Neural progenitor cell (in vitro differentiated cells): ENCODE results near the gene FGF9. TPM values are rescaled to one million over a fixed set of nuclear protein-coding genes. Genes with fewer than 3 reads are reported as not detected.

ENCODE experiments used
- DNase-seq: peaks from one replicate; pipeline ENCODE4 v3.0.0-alpha.2; 2016; ENCODE audit warnings: low spot score
- H2AFZ ChIP-seq: fragments of 200-600 bp; sonication (generic); replicated peaks from 2 replicates; pipeline ENCODE4 v1.6.1; 2016; ENCODE audit warnings: antibody characterized with exemption
- H3F3A ChIP-seq: fragments of 200-600 bp; sonication (generic); 2 replicates; pipeline ENCODE4 v1.6.1; 2016; ENCODE audit warnings: antibody characterized with exemption, low read depth
- H3K27ac ChIP-seq: fragments of 200-600 bp; sonication (generic); 2 replicates; pipeline ENCODE4 v1.5.1; 2016; ENCODE audit warnings: mild to moderate bottlenecking
- H3K27me3 ChIP-seq: fragments of 200-600 bp; sonication (generic); 2 replicates; pipeline ENCODE4 v1.6.1; 2016; ENCODE audit warnings: mild to moderate bottlenecking, moderate library complexity
- H3K36me3 ChIP-seq: fragments of 200-600 bp; sonication (generic); 2 replicates; pipeline ENCODE4 v1.5.1; 2016
- H3K4me1 ChIP-seq: fragments of 200-600 bp; sonication (generic); 2 replicates; pipeline ENCODE4 v1.6.1; 2016; ENCODE audit warnings: mixed run types
- H3K4me2 ChIP-seq: fragments of 200-600 bp; sonication (generic); 2 replicates; pipeline ENCODE4 v1.6.1; 2016
- H3K4me3 ChIP-seq: fragments of 200-600 bp; sonication (generic); 2 replicates; pipeline ENCODE4 v1.5.1; 2016
- H3K79me2 ChIP-seq: fragments of 200-600 bp; sonication (generic); 2 replicates; pipeline ENCODE4 v1.6.1; 2016; ENCODE audit warnings: low read depth
- H3K9ac ChIP-seq: fragments of 200-600 bp; sonication (generic); 2 replicates; pipeline ENCODE4 v1.6.1; 2016
- H3K9me3 ChIP-seq: fragments of 200-600 bp; sonication (generic); 2 replicates; pipeline ENCODE4 v1.5.1; 2016; ENCODE audit warnings: low read depth
- H4K20me1 ChIP-seq: fragments of 200-600 bp; sonication (generic); 2 replicates; pipeline ENCODE4 v1.6.1; 2016; ENCODE audit warnings: low read depth
- H3K27ac Mint-ChIP-seq: 3 replicates; pipeline ENCODE4 v1.8.0; 2021; ENCODE audit warnings: mixed read lengths
- H3K27me3 Mint-ChIP-seq: 2 replicates; pipeline ENCODE4 v1.8.0; 2022; ENCODE audit warnings: low read depth, mild to moderate bottlenecking, inconsistent platforms, moderate library complexity, mixed read lengths; ENCODE audit not compliant: insufficient read depth
- H3K36me3 Mint-ChIP-seq: 3 replicates; pipeline ENCODE4 v1.8.0; 2021; ENCODE audit warnings: mixed read lengths
- H3K4me1 Mint-ChIP-seq: 3 replicates; pipeline ENCODE4 v1.8.0; 2021; ENCODE audit warnings: mixed read lengths
- H3K4me3 Mint-ChIP-seq: 3 replicates; pipeline ENCODE4 v1.8.0; 2021; ENCODE audit warnings: mild to moderate bottlenecking, moderate library complexity, mixed read lengths
- H3K9me3 Mint-ChIP-seq: 3 replicates; pipeline ENCODE4 v1.8.0; 2020; ENCODE audit warnings: mixed read lengths
- EZH2 ChIP-seq: fragments of 200-600 bp; sonication (generic); IDR thresholded peaks from 2 replicates; pipeline ENCODE4 v1.6.1; 2017; ENCODE audit warnings: antibody characterized with exemption, mild to moderate bottlenecking, moderate library complexity
- EZH2phosphoT487 ChIP-seq: fragments of 200-600 bp; sonication (generic); IDR thresholded peaks from 2 replicates; pipeline ENCODE4 v1.6.1; 2017; ENCODE audit warnings: antibody characterized with exemption
- total RNA-seq: library from RNA; depleted of rRNA; stranded (reverse); fragments of >200 nt; gene quantifications from 2 replicates; pipeline ENCODE4 v1.2.3, GENCODE V29; 2015; ENCODE audit warnings: low replicate concordance
- TF ChIP-seq, protein P1 (sequence below): fragments of 200-600 bp; sonication (generic); IDR thresholded peaks from 2 replicates; pipeline ENCODE4 v1.5.1; 2017; ENCODE audit warnings: antibody characterized with exemption, mild to moderate bottlenecking

FGF9 gene
- total RNA-seq, 1 donor from 2014 or later: 2.1 TPM

DNA sequence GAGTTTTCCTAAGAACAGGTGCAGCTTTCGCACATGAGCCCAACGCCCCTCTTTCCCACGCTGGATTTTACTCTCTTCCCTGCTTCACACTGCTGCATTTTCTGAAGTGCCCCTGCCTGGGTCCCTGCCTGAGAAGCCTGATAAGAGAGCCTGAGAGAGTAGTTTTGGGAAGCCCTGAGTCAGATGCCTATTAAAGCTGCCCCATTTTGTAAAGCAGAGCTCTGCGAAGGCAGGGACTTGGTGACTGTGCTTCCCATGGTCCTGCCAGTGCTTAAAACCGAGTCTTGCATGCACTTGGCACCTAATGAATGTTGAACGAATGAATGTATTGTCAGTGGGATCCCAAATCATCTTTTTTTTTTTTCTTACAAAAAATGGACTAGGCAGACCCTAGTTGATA lies 18.2 kb downstream of the FGF9 start:
- H3K9me3 Mint-ChIP-seq: no peaks in the 10 kb centered on the region
- TF ChIP-seq, protein P1, sequence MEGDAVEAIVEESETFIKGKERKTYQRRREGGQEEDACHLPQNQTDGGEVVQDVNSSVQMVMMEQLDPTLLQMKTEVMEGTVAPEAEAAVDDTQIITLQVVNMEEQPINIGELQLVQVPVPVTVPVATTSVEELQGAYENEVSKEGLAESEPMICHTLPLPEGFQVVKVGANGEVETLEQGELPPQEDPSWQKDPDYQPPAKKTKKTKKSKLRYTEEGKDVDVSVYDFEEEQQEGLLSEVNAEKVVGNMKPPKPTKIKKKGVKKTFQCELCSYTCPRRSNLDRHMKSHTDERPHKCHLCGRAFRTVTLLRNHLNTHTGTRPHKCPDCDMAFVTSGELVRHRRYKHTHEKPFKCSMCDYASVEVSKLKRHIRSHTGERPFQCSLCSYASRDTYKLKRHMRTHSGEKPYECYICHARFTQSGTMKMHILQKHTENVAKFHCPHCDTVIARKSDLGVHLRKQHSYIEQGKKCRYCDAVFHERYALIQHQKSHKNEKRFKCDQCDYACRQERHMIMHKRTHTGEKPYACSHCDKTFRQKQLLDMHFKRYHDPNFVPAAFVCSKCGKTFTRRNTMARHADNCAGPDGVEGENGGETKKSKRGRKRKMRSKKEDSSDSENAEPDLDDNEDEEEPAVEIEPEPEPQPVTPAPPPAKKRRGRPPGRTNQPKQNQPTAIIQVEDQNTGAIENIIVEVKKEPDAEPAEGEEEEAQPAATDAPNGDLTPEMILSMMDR: no peak

DNA sequence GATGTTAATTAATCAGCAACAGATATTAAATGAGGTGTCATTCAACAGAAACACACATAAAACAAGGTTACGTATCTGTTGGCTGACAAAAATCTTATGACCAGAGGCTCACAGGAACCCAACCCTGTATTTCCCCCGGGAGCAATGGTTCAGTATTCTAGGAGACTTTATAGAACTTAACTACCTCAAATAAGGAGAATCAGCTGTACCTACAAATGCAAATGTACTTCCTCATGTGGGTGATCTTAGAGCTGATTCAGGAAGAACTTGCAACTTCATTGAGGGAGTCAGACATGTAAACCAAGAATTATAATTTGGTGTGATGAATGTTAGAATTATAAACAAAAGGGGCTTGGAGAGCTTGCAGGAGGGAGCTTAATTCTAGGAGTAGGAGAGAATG lies 20.1 kb downstream of the FGF9 start:
- H3K27ac ChIP-seq: no peak overlapping the region
- Mint-ChIP-seq H3K27ac (no peak overlapping the region), H3K4me3 (no peak overlapping the region), H3K36me3 (peaks cover 2% of the 10 kb centered on the region), H3K4me1 (no peaks in the 10 kb centered on the region), H3K27me3 (no peaks in the 10 kb centered on the region), H3K9me3 (no peaks in the 10 kb centered on the region)
- H3F3A ChIP-seq: no peaks in the 10 kb centered on the region
- no peak overlapping the region for H3K9ac ChIP-seq
- no peaks in the 10 kb centered on the region for H3K36me3 ChIP-seq
- DNase-seq: no peak
- no peaks in the 10 kb centered on the region for H3K27me3 ChIP-seq
- TF ChIP-seq EZH2phosphoT487: no peak
- TF ChIP-seq EZH2: no peak
- TF ChIP-seq, protein P1: no peak
- no peak overlapping the region for H3K4me2 ChIP-seq
- H3K9me3 ChIP-seq: no peaks in the 10 kb centered on the region
- H2AFZ ChIP-seq: no peak overlapping the region
- H3K4me1 ChIP-seq: no peaks in the 10 kb centered on the region
- no peaks in the 10 kb centered on the region for H4K20me1 ChIP-seq
- H3K79me2 ChIP-seq: no peaks in the 10 kb centered on the region
- no peak overlapping the region for H3K4me3 ChIP-seq

More for the DNA sequence above, 18.2 kb downstream of the FGF9 start:
- Histone ChIP-seq H2AFZ (no peak overlapping the region), H3F3A (no peaks in the 10 kb centered on the region), H3K27ac (no peak overlapping the region), H3K4me3 (no peak overlapping the region), H3K9me3 (no peaks in the 10 kb centered on the region), H3K4me2 (no peak overlapping the region), H3K79me2 (no peaks in the 10 kb centered on the region), H3K4me1 (no peaks in the 10 kb centered on the region), H3K36me3 (no peaks in the 10 kb centered on the region), H3K27me3 (no peaks in the 10 kb centered on the region), H4K20me1 (no peaks in the 10 kb centered on the region), H3K9ac (no peak overlapping the region)
- DNase-seq: no peak
- Mint-ChIP-seq H3K27ac (no peak overlapping the region), H3K27me3 (no peaks in the 10 kb centered on the region), H3K4me1 (no peaks in the 10 kb centered on the region), H3K36me3 (peaks cover 4% of the 10 kb centered on the region), H3K4me3 (no peak overlapping the region)

DNA sequence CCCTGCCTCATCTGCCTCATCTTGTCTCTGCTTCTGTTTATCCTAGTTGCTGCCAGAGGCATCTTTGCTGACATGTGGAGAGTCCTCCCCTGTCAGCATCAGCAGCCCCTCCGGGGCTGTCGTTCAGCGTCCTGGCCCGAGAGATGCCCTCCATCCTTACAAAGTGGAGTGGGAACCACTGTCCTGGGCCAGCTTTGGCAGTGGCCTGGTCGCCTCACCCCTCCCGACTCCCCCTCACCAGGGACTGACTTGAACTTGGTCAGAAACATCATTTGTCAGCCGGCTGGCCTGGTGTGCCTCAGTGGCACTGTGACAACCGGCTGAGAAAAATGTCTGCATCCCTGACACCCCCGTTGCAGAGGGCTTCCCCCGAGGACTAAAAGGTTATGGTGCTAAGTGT lies 20.6 kb downstream of the FGF9 start:
- Histone ChIP-seq H3K27me3 (no peaks in the 10 kb centered on the region), H3K4me2 (no peak overlapping the region), H3K79me2 (no peaks in the 10 kb centered on the region), H3K9ac (no peak overlapping the region), H3K36me3 (no peaks in the 10 kb centered on the region), H3F3A (no peaks in the 10 kb centered on the region), H3K9me3 (no peaks in the 10 kb centered on the region), H3K4me1 (no peaks in the 10 kb centered on the region), H3K27ac (no peak overlapping the region), H3K4me3 (no peak overlapping the region), H2AFZ (no peak overlapping the region), H4K20me1 (no peaks in the 10 kb centered on the region)
- Mint-ChIP-seq H3K36me3 (peaks cover 2% of the 10 kb centered on the region), H3K4me1 (no peaks in the 10 kb centered on the region), H3K27me3 (no peaks in the 10 kb centered on the region), H3K27ac (no peak overlapping the region), H3K9me3 (no peaks in the 10 kb centered on the region), H3K4me3 (no peak overlapping the region)
- TF ChIP-seq EZH2: no peak
- TF ChIP-seq, protein P1: no peak
- TF ChIP-seq EZH2phosphoT487: no peak
- no peak for DNase-seq

DNA sequence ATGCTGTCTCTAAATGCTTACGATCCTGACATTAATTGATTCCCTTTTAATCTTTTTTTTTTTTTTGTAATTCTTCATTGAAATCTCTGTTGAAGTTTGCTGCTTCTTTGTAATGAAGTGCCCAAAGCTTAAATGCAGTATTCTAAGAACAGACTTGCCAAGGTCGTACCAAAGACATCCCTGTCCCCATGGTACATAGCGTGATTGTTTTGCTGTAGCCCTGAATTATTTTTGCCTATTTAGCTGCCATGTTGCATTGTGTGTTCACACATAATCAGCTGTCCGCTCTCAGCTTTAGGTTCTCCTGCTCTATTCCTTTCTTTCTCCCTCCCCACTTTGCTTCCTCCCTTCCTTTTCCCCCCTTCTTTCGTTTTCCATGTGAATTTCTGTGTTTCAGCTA lies 21.1 kb downstream of the FGF9 start:
- H3K27ac ChIP-seq: no peak overlapping the region
- no peaks in the 10 kb centered on the region for H3K27me3 Mint-ChIP-seq
- no peak overlapping the region for H3K27ac Mint-ChIP-seq
- no peak overlapping the region for H2AFZ ChIP-seq
- TF ChIP-seq, protein P1: no peak
- TF ChIP-seq EZH2phosphoT487: no peak
- no peak for TF ChIP-seq EZH2
- no peaks in the 10 kb centered on the region for H3K4me1 Mint-ChIP-seq
- no peaks in the 10 kb centered on the region for H3K9me3 ChIP-seq
- no peak overlapping the region for H3K4me3 ChIP-seq
- H3K27me3 ChIP-seq: no peaks in the 10 kb centered on the region
- H3K4me2 ChIP-seq: no peak overlapping the region
- DNase-seq: no peak
- no peak overlapping the region for H3K4me3 Mint-ChIP-seq
- no peaks in the 10 kb centered on the region for H3K79me2 ChIP-seq
- no peaks in the 10 kb centered on the region for H3F3A ChIP-seq
- H3K4me1 ChIP-seq: no peaks in the 10 kb centered on the region
- H3K36me3 Mint-ChIP-seq: peaks cover 6% of the 10 kb centered on the region
- H3K9me3 Mint-ChIP-seq: no peaks in the 10 kb centered on the region
- H4K20me1 ChIP-seq: no peaks in the 10 kb centered on the region
- no peaks in the 10 kb centered on the region for H3K36me3 ChIP-seq
- no peak overlapping the region for H3K9ac ChIP-seq
